H1 (cell line): Measurements from ENCODE around the gene NR3C2. TPM values are rescaled to one million over a fixed set of nuclear protein-coding genes. Genes with fewer than 3 reads are reported as not detected.

Source experiments
- BRCA1 ChIP-seq: IDR thresholded peaks from 2 replicates; pipeline ENCODE4 v1.6.1; 2012; ENCODE audit warnings: low read depth, low read length, improper control_type of control experiment
- YY1 ChIP-seq: IDR thresholded peaks from 2 replicates; pipeline ENCODE4 v1.6.1; 2011; ENCODE audit warnings: low read depth, mild to moderate bottlenecking, low read length
- polyA plus RNA-seq, 7 experiments: library from polyadenylated mRNA; depleted of rRNA in 3 of 7; stranded (reverse) in 5 of 7; unstranded in 2 of 7; fragments of >200 nt in 5 of 7; fragments of 200-250 nt in 2 of 7; gene quantifications; 1 replicate in 5 of 7; 2 replicates in 1 of 7; 4 replicates in 1 of 7; pipeline versions ENCODE4 v1.2.1 to v1.2.3, GENCODE V29; 2011 to 2013; ENCODE audit warnings: missing spikeins in 2 of 7, mixed read lengths in 2 of 7
- total RNA-seq: library from RNA; stranded (reverse); fragmentation: NEBNext Ultra II Directional; extraction: Animal tissue kit (Norgen Biotek cat#: 25700); gene quantifications from 2 replicates; pipeline ENCODE4 v1.2.1, GENCODE V29; 2021

NR3C2 gene
- total and polyA plus RNA-seq, 2 of the 8 experiments (the other 6 are each of a cell fraction or from before 2014, with no cell fraction given): 0.80 to 3.9 TPM

DNA sequence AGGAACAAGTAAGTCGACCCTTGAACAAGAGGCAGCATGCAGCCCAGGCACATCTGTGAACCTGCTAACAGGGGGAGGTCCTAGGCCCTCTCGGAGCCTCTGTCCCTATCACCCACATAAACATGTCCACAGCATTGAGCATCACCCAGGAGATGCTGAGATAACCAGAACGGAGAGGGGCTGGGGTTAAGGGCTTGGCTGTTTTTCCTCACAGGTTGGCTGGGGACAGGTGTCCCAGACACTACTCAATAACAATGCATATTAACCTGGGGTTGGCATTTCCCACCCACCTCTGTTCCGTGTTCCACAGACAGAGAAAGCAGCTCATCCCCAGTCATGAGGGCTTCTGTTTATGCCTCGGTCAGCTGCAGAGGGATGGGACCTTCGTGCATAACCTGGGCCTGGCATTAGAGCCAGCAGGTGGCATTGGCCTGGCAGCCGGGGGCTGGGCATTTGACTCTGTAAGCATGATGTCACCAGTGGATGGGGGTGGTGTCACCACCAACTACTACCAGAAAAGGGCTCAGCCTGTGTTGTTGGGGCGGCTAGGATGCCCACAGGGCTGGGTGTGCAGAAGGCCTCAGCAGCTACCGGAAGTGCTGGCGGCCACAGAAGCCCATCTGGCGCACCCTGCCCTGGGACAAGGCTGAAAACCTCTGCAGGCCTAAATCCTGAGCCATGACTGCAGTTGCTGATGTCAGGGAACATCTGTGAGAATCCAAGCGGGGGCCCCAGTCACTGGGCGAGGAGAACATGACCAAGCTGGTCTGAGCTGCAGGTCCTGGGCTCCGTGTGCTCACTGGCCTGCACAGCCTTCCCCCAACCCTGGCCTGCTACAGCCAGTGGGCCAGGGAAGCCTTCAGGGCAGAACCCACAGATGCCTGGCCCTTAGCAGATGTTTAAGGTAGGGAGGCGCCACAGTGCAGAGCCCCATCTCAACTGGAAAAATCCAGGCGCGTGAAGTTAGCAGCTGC lies 351.4 kb downstream of the NR3C2 start (continued):
- TF ChIP-seq BRCA1 (no peak), YY1 (no peak)
